HG03280 (cell line): Measurements from ENCODE around the gene DXO.
"Not testable (repeated sequence)": the region's sequence is repeated elsewhere in the genome, so short reads cannot be mapped to it uniquely, and the experiment has no call there.

Source experiments
- ATAC-seq: cut with Tn5 transposase; IDR thresholded peaks from one replicate; pipeline ENCODE4 v1.9.1; 2021; ENCODE audit warnings: mild to moderate bottlenecking, moderate library complexity; ENCODE audit not compliant: unreplicated experiment

DXO gene

GRCh38 chr6:31971993-31972708 lies at the start of gene DXO:
Gene DXO, minus strand, starts transcription at chr6:31972138. Its CDS starts 463 bp downstream, at chr6:31971675.
- peak; percentile 91 for ATAC-seq

- not testable (repeated sequence) for ATAC-seq
These were observed 42.6 kb upstream of the DXO start, which contains the start of gene C4B for GRCh38 chr6:32014547-32014946. Gene C4B, plus strand, starts transcription at chr6:32014795. Its CDS starts 51 bp downstream, at chr6:32014846.

GRCh38 chr6:32013738-32014137 lies 41.8 kb upstream of the DXO start:
- not testable (repeated sequence) for ATAC-seq

- not testable (repeated sequence) for ATAC-seq
These were observed 41.1 kb upstream of the DXO start for GRCh38 chr6:32012941-32013617.

- not testable (repeated sequence) for ATAC-seq
These were observed 39.1 kb upstream of the DXO start for GRCh38 chr6:32010856-32011530.

- not testable (repeated sequence) for ATAC-seq
These were observed 37.6 kb upstream of the DXO start for GRCh38 chr6:32009537-32009936.

GRCh38 chr6:32008616-32009015 lies 36.7 kb upstream of the DXO start:
- ATAC-seq, result not testable (repeated sequence)

GRCh38 chr6:32008037-32008436 lies 36.1 kb upstream of the DXO start:
- not testable (repeated sequence) for ATAC-seq

- ATAC-seq, result not testable (repeated sequence)
These were observed 35.1 kb upstream of the DXO start for GRCh38 chr6:32007086-32007485.

GRCh38 chr6:32005991-32006529 lies 34.1 kb upstream of the DXO start:
- not testable (repeated sequence) for ATAC-seq

- ATAC-seq, result not testable (repeated sequence)
These were observed 33.6 kb upstream of the DXO start for GRCh38 chr6:32005538-32005880.

- ATAC-seq, result not testable (repeated sequence)
These were observed 33.1 kb upstream of the DXO start for GRCh38 chr6:32004864-32005537.

GRCh38 chr6:32004393-32004792 lies 32.5 kb upstream of the DXO start:
- ATAC-seq, result not testable (repeated sequence)

GRCh38 chr6:32003301-32003700 lies 31.4 kb upstream of the DXO start:
- not testable (repeated sequence) for ATAC-seq

GRCh38 chr6:32002546-32003268 lies 30.8 kb upstream of the DXO start:
- not testable (repeated sequence) for ATAC-seq

- not testable (repeated sequence) for ATAC-seq
These were observed 24.4 kb upstream of the DXO start for GRCh38 chr6:31996385-31996784.

GRCh38 chr6:31994421-31994820 lies 22.5 kb upstream of the DXO start:
- not testable (repeated sequence) for ATAC-seq

- ATAC-seq, result not testable (repeated sequence)
These were observed 17.4 kb upstream of the DXO start for GRCh38 chr6:31989363-31989762.

GRCh38 chr6:31981744-31982143 lies 9.8 kb upstream of the DXO start, which contains the start of gene C4A:
Gene C4A, plus strand, starts transcription at chr6:31982057. Its CDS starts 51 bp downstream, at chr6:31982108.
- not testable (repeated sequence) for ATAC-seq

GRCh38 chr6:31980998-31981397 lies 9.1 kb upstream of the DXO start:
- not testable (repeated sequence) for ATAC-seq
